Measurements from ENCODE around the gene UBE3B. TPM values are rescaled to one million over a fixed set of nuclear protein-coding genes. Genes with fewer than 3 reads are reported as not detected.

Gene UBE3B
- polyA plus RNA-seq, 3 donors: 14.4 to 25.9 (median 18.2) TPM

- no peak overlapping the region for H3K4me3 Mint-ChIP-seq
- DNase-seq: no peak
- no peak overlapping the region for H3K4me3 ChIP-seq (replicated peaks in 1 of 3; ENCODE audit: low read depth in 2 of 3, low read length in 3 of 3)
- H3K27ac ChIP-seq (ENCODE audit: low read depth in 1 of 2, low read length in 2 of 2): no peak overlapping the region
- intact Hi-C loops (cut with micrococcal nuclease): no loop called here
- H3K79me2 ChIP-seq (ENCODE audit: insufficient read depth, low read length): no peaks in the 10 kb centered on the region
- H3K27me3 Mint-ChIP-seq (ENCODE audit: low read depth in 3 of 3): no peaks in the 10 kb centered on the region
- H3K9me3 Mint-ChIP-seq: no peaks in the 10 kb centered on the region
- H3K27ac Mint-ChIP-seq: peak overlapping the region in 1 of 7 donors; percentile 31
- no peak overlapping the region for H2AFZ ChIP-seq (ENCODE audit: insufficient read depth, low read depth, low read length, poor library complexity, severe bottlenecking)
- no peak overlapping the region for H3K4me2 ChIP-seq (replicated peaks; ENCODE audit: extremely low read depth, low read length, poor library complexity, severe bottlenecking)
- no peak for TF ChIP-seq CTCF (IDR thresholded peaks at IDR 0.05)
- no peaks in the 10 kb centered on the region for H4K20me1 ChIP-seq (ENCODE audit: insufficient read depth, low read length)
- WGBS (ENCODE audit: insufficient coverage): 100% methylated on average over 2 of the region's 6 CpGs
- peaks cover 36 to 46% of the 10 kb centered on the region in 2 donors for H3K36me3 Mint-ChIP-seq
- no peaks in the 10 kb centered on the region for H3K27me3 ChIP-seq (ENCODE audit: control insufficient read depth in 2 of 2, insufficient read depth in 2 of 2, low read length in 2 of 2)
- no peak overlapping the region for H3K9ac ChIP-seq (ENCODE audit: insufficient read depth, low read length, poor library complexity, severe bottlenecking)
- no peaks in the 10 kb centered on the region for H3K9me3 ChIP-seq (replicated peaks in 1 of 2; ENCODE audit: control insufficient read depth in 1 of 2, insufficient read depth in 1 of 2, low read length in 2 of 2)
- H3K36me3 ChIP-seq (replicated peaks in 1 of 2; ENCODE audit: control insufficient read depth in 1 of 2, insufficient read depth in 2 of 2, low read length in 2 of 2): peaks cover 20 to 43% of the 10 kb centered on the region in 2 donors
- H3K4me1 Mint-ChIP-seq: no peaks in the 10 kb centered on the region
- H3K4me1 ChIP-seq (ENCODE audit: control insufficient read depth in 1 of 2, insufficient read depth in 2 of 2, low read length in 2 of 2): no peaks in the 10 kb centered on the region
Measured at GRCh38 chr12:109444259-109444658, 33.2 kb upstream of the UBE3B start.

- Histone ChIP-seq H3K9ac (ENCODE audit: insufficient read depth, low read length, poor library complexity, severe bottlenecking) (no peak overlapping the region), H4K20me1 (ENCODE audit: insufficient read depth, low read length) (no peaks in the 10 kb centered on the region), H3K9me3 (replicated peaks in 1 of 2; ENCODE audit: control insufficient read depth in 1 of 2, insufficient read depth in 1 of 2, low read length in 2 of 2) (no peaks in the 10 kb centered on the region), H3K36me3 (replicated peaks in 1 of 2; ENCODE audit: control insufficient read depth in 1 of 2, insufficient read depth in 2 of 2, low read length in 2 of 2) (peaks cover 23 to 52% of the 10 kb centered on the region in 2 donors), H3K4me1 (ENCODE audit: control insufficient read depth in 1 of 2, insufficient read depth in 2 of 2, low read length in 2 of 2) (no peaks in the 10 kb centered on the region), H3K4me3 (replicated peaks in 1 of 3; ENCODE audit: low read depth in 2 of 3, low read length in 3 of 3) (no peak overlapping the region), H3K27me3 (ENCODE audit: control insufficient read depth in 2 of 2, insufficient read depth in 2 of 2, low read length in 2 of 2) (no peaks in the 10 kb centered on the region), H3K79me2 (ENCODE audit: insufficient read depth, low read length) (no peaks in the 10 kb centered on the region), H3K27ac (ENCODE audit: low read depth in 1 of 2, low read length in 2 of 2) (no peak overlapping the region), H3K4me2 (replicated peaks; ENCODE audit: extremely low read depth, low read length, poor library complexity, severe bottlenecking) (no peak overlapping the region), H2AFZ (ENCODE audit: insufficient read depth, low read depth, low read length, poor library complexity, severe bottlenecking) (no peak overlapping the region)
- H3K27me3 Mint-ChIP-seq (ENCODE audit: low read depth in 3 of 3): no peaks in the 10 kb centered on the region
- peaks cover 43 to 55% of the 10 kb centered on the region in 2 donors for H3K36me3 Mint-ChIP-seq
- no peak overlapping the region for H3K4me3 Mint-ChIP-seq
- no peaks in the 10 kb centered on the region for H3K4me1 Mint-ChIP-seq
- H3K27ac Mint-ChIP-seq: no peak overlapping the region
- intact Hi-C loops (cut with micrococcal nuclease): no loop called here
- TF ChIP-seq CTCF (IDR thresholded peaks at IDR 0.05): no peak
- DNase-seq: no peak
- 100% methylated on average over 1 of the region's 2 CpGs for WGBS (ENCODE audit: insufficient coverage)
- no peaks in the 10 kb centered on the region for H3K9me3 Mint-ChIP-seq
Measured at GRCh38 chr12:109445191-109445609, 32.2 kb upstream of the UBE3B start.

Data from CD14-positive monocyte (primary cell).